HepG2 (cell line): ENCODE measurements around the gene SDR42E2. TPM values are rescaled to one million over a fixed set of nuclear protein-coding genes. Genes with fewer than 3 reads are reported as not detected.

Experiments used
- CHD4 ChIP-seq: fragments of 200-600 bp; sonication (generic); IDR thresholded peaks from 2 replicates; pipeline ENCODE4 v1.7.0; 2017; ENCODE audit warnings: mild to moderate bottlenecking, low read length, borderline replicate concordance
- DMAP1 ChIP-seq: IDR thresholded peaks from 2 replicates; pipeline ENCODE4 v1.6.1; 2016
- HDAC2 ChIP-seq: sonication (generic); formaldehyde crosslinking; IDR thresholded peaks from 2 replicates; pipeline ENCODE4 v1.4.0; 2020; ENCODE audit warnings: missing genetic modification reagents
- HNRNPUL1 ChIP-seq: fragments of 200-400 bp; formaldehyde crosslinking; IDR thresholded peaks from 2 replicates; pipeline ENCODE4 v1.6.1; 2017; ENCODE audit warnings: low read depth, mild to moderate bottlenecking, low read length, moderate library complexity
- KAT8 ChIP-seq: IDR thresholded peaks from 2 replicates; pipeline ENCODE4 v1.6.1; 2016; ENCODE audit warnings: missing genetic modification reagents, missing compliant biosample characterization
- NCOA1 ChIP-seq: sonication (generic); formaldehyde crosslinking; IDR thresholded peaks from 2 replicates; pipeline ENCODE4 v1.9.0; 2021; ENCODE audit warnings: missing genetic modification reagents
- NCOA2 ChIP-seq: sonication (generic); formaldehyde crosslinking; IDR thresholded peaks from 2 replicates; pipeline ENCODE4 v1.8.0; 2022; ENCODE audit warnings: inconsistent platforms
- PHF21A ChIP-seq: sonication (generic); formaldehyde crosslinking; IDR thresholded peaks from 2 replicates; pipeline ENCODE4 v1.5.0; 2020; ENCODE audit warnings: mild to moderate bottlenecking, missing genetic modification reagents
- POGZ ChIP-seq: sonication (generic); formaldehyde crosslinking; IDR thresholded peaks from 2 replicates; pipeline ENCODE4 v1.4.0; 2020; ENCODE audit warnings: mild to moderate bottlenecking, missing genetic modification reagents
- RCOR2 ChIP-seq: IDR thresholded peaks from 2 replicates; pipeline ENCODE4 v1.6.1; 2016; ENCODE audit warnings: missing biosample characterization, missing genetic modification reagents
- SMAD1 ChIP-seq: sonication (generic); formaldehyde crosslinking; IDR thresholded peaks from 2 replicates; pipeline ENCODE4 v1.4.0; 2020; ENCODE audit warnings: missing genetic modification reagents, low read depth, mild to moderate bottlenecking, borderline replicate concordance
- SYNCRIP ChIP-seq: fragments of 200-400 bp; formaldehyde crosslinking; IDR thresholded peaks from 2 replicates; pipeline ENCODE4 v1.6.1; 2018; ENCODE audit warnings: mild to moderate bottlenecking, low read depth, low read length; ENCODE audit not compliant: insufficient read depth
- THAP8 ChIP-seq: sonication (generic); formaldehyde crosslinking; IDR thresholded peaks from 2 replicates; pipeline ENCODE4 v1.5.1; 2020; ENCODE audit warnings: missing genetic modification reagents, mild to moderate bottlenecking, borderline replicate concordance
- TOPORS ChIP-seq: sonication (generic); formaldehyde crosslinking; IDR thresholded peaks from 2 replicates; pipeline ENCODE4 v1.8.0; 2023; ENCODE audit warnings: mild to moderate bottlenecking, missing genetic modification reagents
- ZEB1 ChIP-seq: IDR thresholded peaks from 2 replicates; pipeline ENCODE4 v1.6.1; 2012; ENCODE audit warnings: mild to moderate bottlenecking, low read depth, inconsistent platforms; ENCODE audit not compliant: insufficient replicate concordance
- ZNF263 ChIP-seq: sonication (generic); formaldehyde crosslinking; IDR thresholded peaks from 2 replicates; pipeline ENCODE4 v1.4.0; 2020; ENCODE audit warnings: missing genetic modification reagents
- ZNF333 ChIP-seq: sonication (generic); formaldehyde crosslinking; IDR thresholded peaks from 2 replicates; pipeline ENCODE4 v1.4.0; 2020; ENCODE audit warnings: mild to moderate bottlenecking, missing genetic modification reagents, borderline replicate concordance
- ZNF460 ChIP-seq: sonication (generic); formaldehyde crosslinking; IDR thresholded peaks from 2 replicates; pipeline ENCODE4 v1.5.1; 2020; ENCODE audit warnings: missing genetic modification reagents, mild to moderate bottlenecking, borderline replicate concordance
- ZNF614 ChIP-seq: IDR thresholded peaks from 2 replicates; pipeline ENCODE4 v1.6.1; 2018; ENCODE audit warnings: missing biosample characterization, missing genetic modification reagents, inconsistent platforms, borderline replicate concordance
- ZNF616 ChIP-seq: sonication (generic); formaldehyde crosslinking; IDR thresholded peaks from 2 replicates; pipeline ENCODE4 v1.5.0; 2020; ENCODE audit warnings: low read depth, mild to moderate bottlenecking, missing genetic modification reagents
- ZNF790 ChIP-seq: sonication (generic); formaldehyde crosslinking; IDR thresholded peaks from 2 replicates; pipeline ENCODE4 v1.8.0; 2022; ENCODE audit warnings: missing genetic modification reagents, mild to moderate bottlenecking, borderline replicate concordance
- ZNF792 ChIP-seq: IDR thresholded peaks from 2 replicates; pipeline ENCODE4 v1.6.1; 2016
- ZSCAN31 ChIP-seq: sonication (generic); formaldehyde crosslinking; IDR thresholded peaks from 2 replicates; pipeline ENCODE4 v1.5.0; 2020; ENCODE audit warnings: low read depth, mild to moderate bottlenecking, missing genetic modification reagents
- polyA plus RNA-seq, 8 experiments: library from polyadenylated mRNA; depleted of rRNA in 3 of 8; stranded (reverse) in 7 of 8; unstranded in 1 of 8; fragments of >200 nt; fragmentation: Illumina TruSeq in 4 of 8; extraction: Trizol in 4 of 8; gene quantifications; 2 replicates each; pipeline versions ENCODE4 v1.2.1 to v1.2.3, GENCODE V29; 2011 to 2016; ENCODE audit warnings: low read depth in 4 of 8, missing spikeins in 1 of 8, mixed read lengths in 1 of 8; ENCODE audit not compliant: insufficient read depth in 1 of 8
- total RNA-seq, 5 experiments: library from RNA; depleted of rRNA; stranded (reverse); fragments of >200 nt; fragmentation: Illumina TruSeq; extraction: Trizol; gene quantifications; 2 replicates each; pipeline ENCODE4 v1.2.3, GENCODE V29; 2016; ENCODE audit warnings: low read depth in 1 of 5
- TF ChIP-seq, protein P1 (sequence below): sonication (generic); formaldehyde crosslinking; IDR thresholded peaks from 2 replicates; pipeline ENCODE4 v1.4.0; 2020; ENCODE audit warnings: missing genetic modification reagents, borderline replicate concordance

Gene SDR42E2
- total and polyA plus RNA-seq, 2 of the 13 experiments (the other 11 are each of a cell fraction or from before 2014, with no cell fraction given) = 0.05 to 0.11 TPM

DNA sequence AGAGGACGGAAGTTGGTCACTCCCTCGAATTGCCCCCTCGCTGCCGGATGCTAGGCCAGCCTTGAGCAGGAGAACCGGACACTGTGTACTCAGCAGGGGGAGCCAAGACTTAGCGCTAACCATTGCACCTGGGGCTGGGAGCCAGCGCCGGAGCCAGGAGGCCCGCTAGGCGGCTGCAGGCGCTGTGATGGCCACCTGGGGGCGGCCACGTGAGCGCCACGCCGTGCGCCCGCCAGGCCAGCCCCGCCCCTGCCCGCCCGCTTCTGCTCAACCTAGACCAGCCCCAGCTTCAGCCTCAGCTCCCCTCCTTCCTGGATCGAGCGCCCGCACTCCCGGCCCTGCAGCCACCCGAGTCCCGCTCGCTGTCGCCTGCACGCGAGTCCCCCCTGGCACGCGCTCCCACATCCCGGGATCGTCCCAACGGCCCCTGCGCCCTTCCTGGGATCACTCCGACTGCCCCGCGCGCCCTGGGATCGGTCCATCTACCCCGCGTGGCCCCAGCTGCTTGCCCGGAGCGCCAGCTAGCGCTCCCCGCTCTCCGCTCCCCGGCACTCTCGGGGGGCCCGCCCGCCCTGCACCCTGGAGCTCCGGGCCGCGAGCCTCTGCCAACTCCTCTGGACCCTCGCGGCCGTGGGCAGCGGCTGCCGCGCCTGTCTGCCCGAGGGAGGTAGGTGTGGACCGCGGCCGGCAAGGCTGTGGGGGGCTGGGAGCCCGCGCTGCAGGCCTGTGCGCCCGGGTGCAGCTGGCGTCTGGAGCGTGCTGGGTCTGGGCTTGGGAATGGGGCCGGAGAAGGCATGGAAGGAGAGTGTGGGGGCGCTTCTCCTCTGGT lies 43.9 kb downstream of the SDR42E2 start, which contains the start of gene EEF2K (continued):
- TF ChIP-seq ZNF333 (CRISPR knock-in tag) (peak; percentile 81), POGZ (peak; percentile 95), ZNF616 (peak; percentile 78), DMAP1 (CRISPR knock-in tag) (peak; percentile 96), ZNF614 (peak; percentile 92; the same call in 1 of the 2 replicates), ZNF263 (peak; percentile 59), ZNF460 (CRISPR knock-in tag) (no peak; the same call in 1 of the 2 replicates), NCOA1 (CRISPR knock-in tag) (no peak; the same call in none of the 2 replicates), HDAC2 (peak; percentile 95), SMAD1 (CRISPR knock-in tag) (peak; percentile 99), NCOA2 (CRISPR knock-in tag) (peak; percentile 77; the same call in 1 of the 2 replicates), TOPORS (peak; percentile 97), KAT8 (peak; percentile 92), PHF21A (CRISPR knock-in tag) (peak; percentile 98), THAP8 (no peak), HNRNPUL1 (no peak), ZNF790 (peak; percentile 97; the same call in 1 of the 2 replicates), ZEB1 (no peak), ZNF792 (CRISPR knock-in tag) (peak; percentile 98), SYNCRIP (no peak), ZSCAN31 (CRISPR knock-in tag) (peak; percentile 99), RCOR2 (peak; percentile 73; the same call in 1 of the 2 replicates), CHD4 (no peak)
- TF ChIP-seq, protein P1, sequence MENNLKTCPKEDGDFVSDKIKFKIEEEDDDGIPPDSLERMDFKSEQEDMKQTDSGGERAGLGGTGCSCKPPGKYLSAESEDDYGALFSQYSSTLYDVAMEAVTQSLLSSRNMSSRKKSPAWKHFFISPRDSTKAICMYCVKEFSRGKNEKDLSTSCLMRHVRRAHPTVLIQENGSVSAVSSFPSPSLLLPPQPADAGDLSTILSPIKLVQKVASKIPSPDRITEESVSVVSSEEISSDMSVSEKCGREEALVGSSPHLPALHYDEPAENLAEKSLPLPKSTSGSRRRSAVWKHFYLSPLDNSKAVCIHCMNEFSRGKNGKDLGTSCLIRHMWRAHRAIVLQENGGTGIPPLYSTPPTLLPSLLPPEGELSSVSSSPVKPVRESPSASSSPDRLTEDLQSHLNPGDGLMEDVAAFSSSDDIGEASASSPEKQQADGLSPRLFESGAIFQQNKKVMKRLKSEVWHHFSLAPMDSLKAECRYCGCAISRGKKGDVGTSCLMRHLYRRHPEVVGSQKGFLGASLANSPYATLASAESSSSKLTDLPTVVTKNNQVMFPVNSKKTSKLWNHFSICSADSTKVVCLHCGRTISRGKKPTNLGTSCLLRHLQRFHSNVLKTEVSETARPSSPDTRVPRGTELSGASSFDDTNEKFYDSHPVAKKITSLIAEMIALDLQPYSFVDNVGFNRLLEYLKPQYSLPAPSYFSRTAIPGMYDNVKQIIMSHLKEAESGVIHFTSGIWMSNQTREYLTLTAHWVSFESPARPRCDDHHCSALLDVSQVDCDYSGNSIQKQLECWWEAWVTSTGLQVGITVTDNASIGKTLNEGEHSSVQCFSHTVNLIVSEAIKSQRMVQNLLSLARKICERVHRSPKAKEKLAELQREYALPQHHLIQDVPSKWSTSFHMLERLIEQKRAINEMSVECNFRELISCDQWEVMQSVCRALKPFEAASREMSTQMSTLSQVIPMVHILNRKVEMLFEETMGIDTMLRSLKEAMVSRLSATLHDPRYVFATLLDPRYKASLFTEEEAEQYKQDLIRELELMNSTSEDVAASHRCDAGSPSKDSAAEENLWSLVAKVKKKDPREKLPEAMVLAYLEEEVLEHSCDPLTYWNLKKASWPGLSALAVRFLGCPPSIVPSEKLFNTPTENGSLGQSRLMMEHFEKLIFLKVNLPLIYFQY (CRISPR knock-in tag) = peak; percentile 92
